Right hindlimb (tissue), 1 donor: ENCODE data around the gene ZER1.
"Not testable (repeated sequence)": the region's sequence is repeated elsewhere in the genome, so short reads cannot be mapped to it uniquely, and the experiment has no call there.

Experiments
- DNase-seq: peaks from one replicate; pipeline ENCODE4 v3.0.0-alpha.2; 2018

The ZER1 gene

GRCh38 chr9:128771745-128772519 lies at the start of gene ZER1:
ZER1 (minus strand) TSS chr9:128771927; CDS start chr9:128755565, 16,362 bp downstream.
- DNase-seq = peak; percentile 93

- no peak for DNase-seq
These were observed 49.2 kb upstream of the ZER1 start for GRCh38 chr9:128820665-128821583.

GRCh38 chr9:128819716-128820664 lies 48.3 kb upstream of the ZER1 start:
- no peak for DNase-seq

GRCh38 chr9:128818839-128819715 lies 47.4 kb upstream of the ZER1 start:
- DNase-seq = no peak

DNA sequence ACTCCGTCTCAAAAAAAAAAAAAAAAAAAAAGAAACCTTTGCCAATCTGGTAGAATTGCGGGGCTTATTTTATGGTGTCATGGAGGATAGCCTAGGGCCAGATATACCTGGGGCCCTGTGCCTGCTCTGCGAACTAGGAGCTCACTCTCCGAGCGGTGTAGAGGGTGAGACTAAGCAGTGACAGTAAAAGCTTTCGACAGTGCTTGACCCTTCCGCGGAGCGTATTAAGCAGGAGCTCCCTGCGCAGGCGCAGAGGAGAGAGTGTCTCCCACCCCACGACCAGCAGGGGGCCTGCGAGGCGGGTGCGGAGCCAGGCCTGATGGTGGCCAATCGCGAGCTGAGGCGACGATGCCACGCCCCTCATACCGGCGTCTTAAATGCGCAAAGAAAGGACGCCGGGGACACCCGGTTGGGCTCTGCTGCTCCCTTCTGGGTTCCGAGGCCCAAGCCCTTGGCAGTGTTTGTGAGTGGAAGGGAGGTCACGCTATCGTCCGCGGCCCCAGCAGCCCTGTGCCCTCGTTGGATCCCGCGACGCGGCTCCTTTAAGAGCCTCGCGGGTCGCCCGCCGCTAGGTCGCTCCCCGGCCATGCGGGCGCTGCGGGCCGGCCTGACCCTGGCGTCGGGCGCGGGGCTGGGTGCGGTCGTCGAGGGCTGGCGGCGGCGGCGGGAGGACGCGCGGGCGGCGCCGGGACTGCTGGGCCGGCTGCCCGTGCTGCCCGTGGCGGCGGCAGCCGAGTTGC lies 46.5 kb upstream of the ZER1 start, which contains the start of gene ENDOG:
Gene ENDOG, plus strand, starts transcription at position 402 of the 740 bp plus-strand sequence. Its CDS starts 185 bp downstream, at position 587.
- peak; percentile 98 for DNase-seq

DNA sequence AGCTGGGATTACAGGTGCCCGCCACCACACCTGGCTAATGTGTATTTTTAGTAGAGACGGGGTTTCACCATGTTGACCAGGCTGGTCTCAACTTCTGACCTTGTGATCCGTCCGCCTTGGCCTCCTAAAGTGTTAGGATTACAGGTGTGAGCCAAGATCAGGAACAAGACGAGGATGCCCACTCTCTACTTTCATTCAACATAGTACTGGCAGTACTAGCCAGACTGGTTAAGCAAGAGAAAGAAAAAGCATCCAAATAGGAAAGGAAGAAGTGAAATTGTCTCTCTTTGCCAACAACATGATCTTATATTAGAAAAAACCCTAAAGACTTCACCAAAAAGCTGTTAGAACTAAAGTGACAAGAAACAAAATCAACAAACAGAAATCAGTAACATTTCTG lies 39.1 kb upstream of the ZER1 start:
- no peak for DNase-seq

GRCh38 chr9:128809831-128810230 lies 38.1 kb upstream of the ZER1 start:
- DNase-seq = no peak

DNA sequence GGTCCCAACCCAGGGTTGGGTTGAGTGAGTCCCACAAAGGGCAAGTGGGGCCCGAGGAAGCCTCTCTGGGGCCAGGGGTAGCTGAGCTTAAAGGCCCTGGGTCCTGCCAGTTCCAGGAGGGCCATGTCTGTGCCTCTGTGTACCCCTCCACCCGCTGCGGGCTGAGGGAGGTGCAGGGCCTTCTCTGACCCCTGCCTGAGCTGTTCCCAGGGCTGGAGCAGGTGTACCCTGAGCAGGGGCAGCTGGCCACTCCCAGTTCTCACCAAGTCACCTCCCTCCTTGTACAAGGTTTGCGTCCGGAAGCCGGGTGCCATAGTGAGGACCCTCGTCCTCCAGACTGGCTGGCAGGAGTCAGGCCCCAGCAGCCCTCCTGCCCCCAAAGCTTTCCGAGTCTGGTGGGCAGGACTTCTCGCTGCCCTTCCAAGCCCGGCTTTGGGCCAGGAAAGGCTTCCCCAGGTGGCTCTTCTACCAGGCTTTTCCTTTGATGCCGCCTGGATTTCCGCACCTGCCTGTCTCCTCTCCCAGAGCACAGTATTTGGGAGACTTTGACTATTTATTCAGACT lies 37.4 kb upstream of the ZER1 start:
- no peak for DNase-seq

DNA sequence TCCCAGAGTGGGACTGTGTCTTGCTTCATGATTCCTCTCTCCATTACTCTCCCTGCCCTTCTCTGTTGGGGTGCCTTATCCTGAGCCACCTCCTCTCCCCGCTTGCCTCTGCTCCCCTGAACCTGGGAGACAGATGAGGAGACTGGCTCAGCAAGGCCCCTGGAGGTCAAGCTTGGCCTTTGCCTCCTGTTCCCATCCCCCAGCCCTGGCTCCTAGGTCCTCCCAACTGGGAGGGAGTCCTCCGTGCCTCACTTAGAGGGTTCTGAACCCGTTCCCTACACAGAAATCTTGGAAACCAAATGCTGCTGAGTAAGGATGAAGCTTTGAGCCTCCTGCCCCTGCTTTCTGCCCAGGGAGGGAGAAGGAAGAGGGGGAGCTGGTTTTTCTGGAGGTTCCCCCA lies 36.8 kb upstream of the ZER1 start:
- DNase-seq = no peak

DNA sequence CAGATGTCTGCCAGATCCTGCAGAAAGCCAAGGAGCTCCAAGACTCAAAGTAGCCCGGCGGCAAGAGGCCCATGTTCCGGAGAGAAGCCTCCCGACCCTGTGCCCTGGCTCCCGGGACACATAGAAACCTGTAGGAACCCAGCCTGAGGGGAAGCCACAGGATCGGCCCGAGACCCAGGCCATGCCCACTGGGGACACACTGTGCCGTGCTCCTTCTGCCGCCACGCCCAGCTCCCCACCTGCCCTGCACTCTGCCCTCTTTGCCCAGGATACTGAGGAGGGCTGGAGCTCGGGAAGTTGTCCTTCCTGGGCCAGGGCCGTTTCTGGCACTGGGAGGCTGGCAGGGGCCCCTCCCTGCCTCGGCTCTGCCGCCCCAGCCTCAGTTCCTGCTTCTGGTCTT lies 36.1 kb upstream of the ZER1 start:
- no peak for DNase-seq

- DNase-seq = no peak
These were observed 33.9 kb upstream of the ZER1 start for GRCh38 chr9:128805661-128806060.

DNA sequence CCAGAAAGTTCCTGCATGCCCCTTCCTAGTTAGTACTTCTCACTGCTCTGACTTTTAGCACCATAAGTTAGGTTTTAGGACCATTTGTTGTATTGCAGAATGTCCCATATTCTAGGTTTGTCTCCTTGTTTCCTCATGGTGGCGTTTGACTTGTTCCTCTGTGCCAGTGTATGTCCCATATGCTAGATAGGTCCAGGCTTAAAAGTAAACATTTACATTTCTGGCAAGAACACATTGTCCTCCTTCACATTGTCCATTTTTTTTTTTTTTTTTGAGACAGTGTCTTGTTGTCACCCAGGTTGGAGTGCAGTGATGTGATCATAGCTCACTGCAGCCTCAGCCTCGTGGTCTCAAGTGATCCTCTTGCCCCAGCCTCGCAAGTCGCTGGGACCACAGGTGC lies 30.8 kb upstream of the ZER1 start:
- DNase-seq = no peak

GRCh38 chr9:128800061-128800460 lies 28.3 kb upstream of the ZER1 start:
- DNase-seq = no peak

GRCh38 chr9:128798896-128799295 lies 27.2 kb upstream of the ZER1 start:
- no peak for DNase-seq

DNA sequence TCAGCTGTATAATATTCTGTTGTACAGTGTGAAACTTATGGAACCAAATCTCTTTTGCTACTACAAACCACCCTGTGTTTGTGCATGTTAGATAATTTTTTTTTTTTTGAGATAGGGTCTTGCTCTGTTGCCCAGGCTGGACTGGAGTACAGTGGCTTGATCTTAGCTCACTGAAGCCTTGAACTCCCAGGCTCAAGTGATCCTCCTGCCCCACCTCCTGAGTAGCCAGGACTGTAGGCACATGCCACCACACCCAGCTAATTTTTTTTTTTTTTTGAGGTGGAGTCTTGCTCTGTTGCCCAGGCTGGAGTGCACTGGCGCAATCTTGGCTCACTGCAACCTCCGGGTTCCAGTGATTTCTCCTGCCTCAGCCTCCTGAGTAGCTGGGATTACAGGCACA lies 23.2 kb upstream of the ZER1 start:
- DNase-seq = not testable (repeated sequence)

DNA sequence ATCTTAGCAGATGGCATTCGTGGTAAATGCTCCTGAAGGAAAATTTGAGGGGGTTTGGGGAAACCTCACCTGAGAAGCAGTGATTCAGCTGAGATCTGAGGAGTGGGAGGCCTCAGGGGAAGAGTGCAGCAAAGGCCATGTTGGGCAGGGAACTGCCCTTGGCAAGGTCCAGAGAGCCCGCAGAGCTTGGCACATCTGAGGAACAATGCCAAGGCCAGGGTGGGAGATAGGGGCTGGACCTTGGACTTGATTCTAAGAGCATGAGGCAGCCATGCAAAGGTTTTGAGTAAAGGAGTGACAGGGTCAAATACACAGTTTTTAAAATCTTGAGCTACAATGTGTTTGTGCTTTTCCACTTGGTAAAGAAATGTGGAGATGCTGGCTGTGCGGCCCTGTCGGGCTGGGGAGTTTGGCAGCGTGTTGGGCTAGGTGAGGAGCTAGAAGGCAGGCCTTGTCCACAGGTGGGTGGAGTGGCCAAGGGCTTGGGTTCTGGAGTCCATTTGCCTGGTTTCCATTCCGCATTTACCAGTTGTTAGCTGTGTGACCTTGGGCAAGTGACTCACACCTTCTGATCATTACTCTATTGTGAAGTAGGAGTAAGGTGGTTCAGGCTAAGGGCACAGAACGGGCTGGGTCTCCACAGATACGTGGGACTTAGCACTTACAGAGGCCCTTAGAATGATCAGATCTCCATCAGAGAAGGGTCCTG lies 21.4 kb upstream of the ZER1 start:
- DNase-seq = no peak

GRCh38 chr9:128792134-128792533 lies 20.4 kb upstream of the ZER1 start:
- DNase-seq = no peak

DNA sequence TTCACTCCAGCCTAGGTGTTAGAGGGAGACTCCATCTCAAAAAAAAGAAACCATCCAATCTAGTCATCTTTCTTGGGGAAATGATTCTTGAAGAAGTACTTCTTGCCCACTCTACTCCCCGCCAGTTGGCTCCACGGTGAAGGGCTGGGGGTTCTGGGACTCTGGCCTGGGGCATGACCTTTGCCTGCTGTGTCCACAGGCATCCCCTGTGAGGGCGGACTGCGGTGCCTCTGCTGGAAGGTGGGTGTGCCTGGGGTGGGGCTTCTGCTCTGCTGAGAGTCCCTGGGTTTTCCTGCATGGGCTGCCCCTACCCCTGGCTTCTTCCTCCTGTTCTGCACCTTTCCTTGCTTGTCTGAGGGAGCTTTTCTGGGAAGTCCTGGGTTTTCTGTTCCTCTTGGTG lies 18.8 kb upstream of the ZER1 start:
- DNase-seq = no peak

GRCh38 chr9:128788445-128788844 lies 16.7 kb upstream of the ZER1 start:
- DNase-seq = no peak

GRCh38 chr9:128787659-128788058 lies 15.9 kb upstream of the ZER1 start:
- DNase-seq = peak; percentile 32
